Measurements from ENCODE around the gene MRPL58.
"Not testable (repeated sequence)": the region's sequence is repeated elsewhere in the genome, so short reads cannot be mapped to it uniquely, and the experiment has no call there.

Gene MRPL58

GRCh38 chr17:75012346-75013091 lies at the start of gene MRPL58:
MRPL58 (plus strand) TSS chr17:75012670; CDS start chr17:75012687, 17 bp downstream.
- DNase-seq = peak; percentile 81

GRCh38 chr17:74963656-74964055 lies 48.8 kb upstream of the MRPL58 start:
- DNase-seq = no peak

DNA sequence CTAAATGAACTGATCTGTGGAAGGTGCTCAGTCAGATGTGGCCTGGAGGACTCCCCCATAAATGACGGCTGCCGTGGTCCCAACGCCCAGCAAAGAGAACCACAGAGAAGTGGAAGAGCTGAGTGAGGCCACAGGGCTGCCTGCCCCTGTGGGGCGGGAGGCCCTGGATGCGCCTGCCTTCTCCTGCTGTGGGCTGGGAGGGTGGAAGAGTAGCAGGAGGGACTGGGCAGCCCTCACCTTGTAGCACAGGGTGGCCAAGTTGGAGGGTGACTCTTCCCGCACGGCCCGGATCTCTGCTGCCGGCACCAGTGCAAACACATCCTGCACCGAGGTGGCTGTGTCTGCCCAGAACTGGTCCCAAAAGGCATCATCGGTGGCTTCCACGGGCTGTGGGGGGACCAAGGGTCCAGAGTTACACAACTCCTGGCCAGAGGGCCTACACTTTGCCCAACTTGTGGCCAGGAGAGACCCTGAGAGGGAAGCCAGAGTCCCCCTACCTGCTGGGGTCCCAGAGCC lies 48.2 kb upstream of the MRPL58 start:
- no peak for DNase-seq

- DNase-seq = no peak
Observed at GRCh38 chr17:74964988-74965622, 47.4 kb upstream of the MRPL58 start.

DNA sequence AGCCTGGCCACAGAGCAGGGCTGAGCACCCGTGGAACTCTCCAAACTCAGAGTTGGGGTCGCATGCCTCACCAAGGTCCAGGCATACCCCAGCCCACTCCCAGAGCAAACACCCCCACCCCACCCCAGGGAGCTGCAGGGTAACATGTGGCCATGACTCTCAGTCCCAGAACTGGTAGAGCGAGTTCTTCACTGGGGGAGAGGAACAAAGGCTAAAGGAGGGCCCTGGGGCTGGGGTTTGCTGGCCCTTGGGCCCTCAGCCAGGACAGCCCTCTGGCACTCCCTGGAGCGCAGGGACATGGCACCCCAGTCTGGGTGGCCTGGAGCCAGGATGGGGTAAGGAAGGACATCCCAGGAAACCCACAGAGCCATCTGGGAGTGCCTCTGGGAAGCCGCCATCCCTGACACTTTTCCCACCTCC lies 44.1 kb upstream of the MRPL58 start:
- no peak for DNase-seq

- not testable (repeated sequence) for DNase-seq
Observed at GRCh38 chr17:74969501-74969900, 43.0 kb upstream of the MRPL58 start.

DNA sequence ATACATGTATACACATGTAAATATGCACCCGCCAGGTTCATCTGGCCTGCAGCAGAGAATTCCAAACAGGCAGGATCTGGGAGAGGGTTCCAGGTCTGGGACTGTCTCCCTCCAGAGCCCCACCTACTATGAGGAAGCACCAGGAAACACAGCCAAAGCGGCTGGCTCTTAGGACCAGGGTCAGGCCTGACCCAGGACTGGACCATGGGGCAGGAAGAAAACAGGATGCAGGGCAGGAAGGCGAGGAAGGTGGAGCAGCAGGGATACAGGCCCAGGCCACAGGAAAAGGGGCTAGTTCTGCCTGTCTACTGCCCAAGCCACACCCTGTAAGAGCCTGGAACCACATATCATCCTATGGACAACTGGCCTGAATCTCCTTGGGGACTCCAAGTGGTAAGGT lies 42.1 kb upstream of the MRPL58 start:
- no peak for DNase-seq

DNA sequence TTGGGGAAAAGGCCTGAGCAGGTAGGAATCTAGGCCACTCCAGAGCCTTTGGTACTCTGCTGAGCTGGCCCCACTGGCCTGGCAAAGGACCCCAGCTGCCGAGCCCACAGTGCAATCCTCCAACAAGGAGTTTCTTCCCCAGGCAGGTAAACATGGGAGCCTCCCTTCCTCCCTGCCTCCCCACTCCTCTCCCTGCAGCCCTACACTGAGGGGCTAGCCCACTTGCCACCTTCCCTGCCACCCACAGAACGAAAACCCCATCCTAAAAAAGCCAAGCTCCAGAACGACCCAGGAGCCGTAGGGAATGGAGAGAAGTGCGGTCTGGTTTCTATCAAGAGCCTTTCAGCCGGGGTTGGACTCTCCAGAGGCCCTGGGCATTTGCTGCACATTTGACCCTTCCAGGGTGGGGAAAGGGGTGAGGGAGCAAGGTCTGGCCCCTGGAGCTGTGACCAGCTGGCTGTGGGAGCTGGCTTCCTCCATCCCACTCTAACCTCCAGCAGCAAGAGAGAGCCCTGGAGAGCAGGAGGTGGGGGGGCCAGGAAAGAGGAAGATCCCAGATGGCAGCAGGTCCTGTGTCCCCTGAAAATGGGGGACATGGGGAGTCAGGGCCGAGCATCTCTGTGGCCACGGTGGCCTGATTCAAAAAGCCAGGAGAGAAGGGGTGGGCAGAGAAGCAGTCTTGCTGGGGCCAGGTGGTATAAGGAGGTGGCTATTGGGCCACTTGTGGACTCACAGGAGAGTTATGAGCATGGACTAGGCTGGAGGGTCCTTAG lies 41.2 kb upstream of the MRPL58 start:
- DNase-seq = no peak

GRCh38 chr17:74971842-74972106 lies 40.7 kb upstream of the MRPL58 start:
- DNase-seq = no peak

DNA sequence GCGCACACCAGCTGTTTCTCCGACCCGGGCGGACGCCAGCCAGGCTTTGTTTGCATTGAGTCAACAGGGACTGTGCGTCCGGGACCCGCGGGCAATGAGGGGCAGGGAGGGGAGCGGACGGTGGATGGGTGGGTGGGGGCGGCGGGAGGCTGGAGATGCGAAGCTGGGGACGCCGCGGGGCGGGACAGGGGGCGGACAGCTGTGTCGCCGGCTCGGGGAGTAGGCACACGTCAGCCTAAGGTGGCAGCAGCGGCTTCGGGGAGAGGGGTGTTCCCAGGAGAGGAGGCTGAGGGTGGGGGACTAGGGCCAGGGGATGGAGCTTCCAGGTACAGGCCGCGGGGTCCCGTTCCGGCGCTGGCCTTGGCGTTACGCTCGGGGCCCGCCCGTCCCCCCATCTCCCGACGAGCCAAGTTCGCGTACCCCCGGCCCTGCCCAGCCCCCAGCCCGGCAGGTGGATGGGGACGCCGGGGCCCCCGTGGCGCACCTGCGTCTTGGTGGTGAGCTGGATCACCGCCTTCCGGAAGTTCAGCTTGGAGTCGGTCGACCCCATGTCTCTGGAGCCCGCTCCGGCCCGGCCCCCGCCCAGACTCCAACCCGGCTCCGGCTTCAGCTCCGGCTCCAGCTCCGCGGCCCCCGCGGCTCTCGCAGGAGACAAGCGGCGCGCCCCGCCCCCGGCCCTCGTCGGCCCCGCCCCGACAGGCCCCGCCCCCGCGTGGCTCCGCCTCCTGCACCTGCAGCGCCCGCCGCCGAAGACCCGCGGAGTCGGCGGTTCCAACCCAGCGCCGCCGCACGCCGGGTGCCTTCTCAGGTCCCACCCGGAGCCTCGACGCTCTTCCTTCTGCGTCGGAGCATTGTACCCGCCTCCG lies 40.1 kb upstream of the MRPL58 start, which contains the start of gene HID1:
Gene HID1 (minus strand): TSS at position 653 of the 866 bp plus-strand sequence. CDS start 103 bp downstream, at position 550.
- DNase-seq = peak; percentile 82

GRCh38 chr17:74972973-74973328 lies 39.5 kb upstream of the MRPL58 start:
- DNase-seq = no peak

DNA sequence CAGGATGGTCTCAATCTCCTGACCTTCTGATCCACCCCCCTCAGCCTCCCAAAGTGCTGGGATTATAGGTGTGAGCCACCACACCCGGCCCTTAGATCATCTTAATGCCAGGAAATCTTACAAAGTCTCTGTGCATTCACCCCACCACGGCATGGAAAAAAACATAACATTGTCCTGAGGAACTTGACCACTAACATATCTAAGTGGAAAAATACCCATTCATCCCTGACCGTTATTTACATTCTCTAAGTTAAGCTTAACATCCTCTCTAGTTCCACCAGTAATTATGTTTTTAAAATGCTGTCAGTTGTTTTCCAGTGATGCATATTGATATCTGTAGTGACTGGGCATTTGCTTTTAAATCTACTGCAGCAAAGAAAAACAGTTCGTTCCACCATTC lies 36.5 kb upstream of the MRPL58 start:
- no peak for DNase-seq

- no peak for DNase-seq
Observed at GRCh38 chr17:74977802-74978201, 34.7 kb upstream of the MRPL58 start.

DNA sequence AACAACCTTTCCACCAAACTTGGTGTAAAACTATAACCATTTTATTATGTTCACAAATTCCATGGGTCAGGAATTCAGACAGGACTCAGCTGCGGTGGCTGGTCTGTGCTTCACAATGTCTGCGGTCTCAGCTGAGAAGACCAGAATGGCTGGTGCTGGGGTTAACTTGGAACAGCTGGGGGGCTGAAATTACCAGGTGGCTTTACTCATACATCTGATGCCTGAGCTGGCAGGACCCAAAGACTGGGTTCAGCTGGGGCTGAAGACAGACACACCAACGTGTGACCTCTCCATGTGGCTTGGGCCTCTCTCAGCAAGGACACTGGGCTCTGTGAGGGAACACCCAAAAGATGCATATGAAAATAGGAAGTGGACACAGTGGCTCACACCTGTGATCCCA lies 34.2 kb upstream of the MRPL58 start:
- no peak for DNase-seq

DNA sequence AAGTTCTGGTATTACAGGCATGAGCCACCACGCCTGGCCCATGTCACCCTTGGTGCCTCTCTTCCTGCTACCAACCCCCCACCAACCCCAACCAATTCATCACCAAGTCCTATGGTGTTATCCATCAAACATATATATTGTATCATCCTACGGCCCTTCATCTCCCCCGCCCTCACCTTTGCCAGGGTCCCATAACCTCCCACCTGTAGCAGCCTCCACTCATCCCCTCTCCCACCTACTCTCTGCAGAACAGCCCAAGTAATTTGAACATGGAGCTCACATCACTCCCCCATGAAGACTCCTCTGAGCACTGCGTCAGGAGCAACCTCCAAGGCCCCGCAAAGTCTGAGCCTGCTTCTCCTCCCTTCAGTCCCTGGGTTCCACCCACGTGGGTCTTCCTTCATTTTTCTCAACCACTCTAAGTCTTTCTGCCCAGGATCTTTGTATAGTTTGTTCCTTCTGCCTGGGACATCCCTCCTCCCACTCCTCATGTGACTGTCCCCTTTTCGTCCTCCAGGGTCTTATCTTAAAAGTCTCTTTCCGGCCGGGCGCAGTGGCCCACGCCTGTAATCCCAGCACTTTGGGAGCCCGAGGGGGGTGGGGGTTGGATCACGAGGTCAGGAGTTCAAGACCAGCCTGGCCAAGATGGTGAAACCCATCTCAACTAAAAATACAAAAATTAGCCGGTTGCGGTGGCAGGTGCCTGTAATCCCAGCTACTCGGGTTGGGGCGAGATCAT lies 32.9 kb upstream of the MRPL58 start:
- DNase-seq = no peak

GRCh38 chr17:74981318-74981978 lies 31.0 kb upstream of the MRPL58 start:
- no peak for DNase-seq

DNA sequence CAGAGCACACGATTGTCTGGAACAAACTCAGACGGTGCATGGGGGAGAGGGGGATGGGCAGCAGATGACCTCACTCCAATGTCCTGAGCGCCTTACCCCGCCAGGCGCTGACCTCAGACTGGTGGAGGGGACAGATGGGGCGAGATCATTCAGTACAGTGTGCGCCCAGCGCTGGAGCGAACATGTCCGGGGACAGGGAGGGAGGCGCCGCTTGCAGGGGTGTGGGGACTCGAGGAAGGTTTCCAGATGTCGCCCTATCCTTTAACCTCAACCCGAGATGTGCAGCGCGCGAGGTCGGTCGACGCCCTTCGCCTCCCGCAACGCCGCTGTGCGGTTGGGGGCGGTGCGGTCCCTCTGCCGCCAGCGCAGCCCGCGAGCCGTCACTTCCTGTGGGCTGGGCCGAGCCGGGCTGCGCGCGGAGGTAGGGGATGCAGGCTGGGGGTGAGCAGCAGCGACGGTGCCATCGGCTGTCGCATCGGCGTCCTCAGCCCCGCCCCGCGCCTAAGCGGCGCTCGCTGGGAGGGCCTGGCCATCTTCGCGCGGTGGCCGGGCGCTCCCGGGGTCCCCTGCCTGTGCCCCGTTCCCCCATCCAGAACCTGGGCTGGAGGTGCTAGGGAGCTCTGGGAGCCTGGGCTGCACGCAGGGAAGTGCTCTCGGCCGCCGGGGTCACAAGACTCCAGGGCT lies 30.3 kb upstream of the MRPL58 start:
- DNase-seq = peak; percentile 83

DNA sequence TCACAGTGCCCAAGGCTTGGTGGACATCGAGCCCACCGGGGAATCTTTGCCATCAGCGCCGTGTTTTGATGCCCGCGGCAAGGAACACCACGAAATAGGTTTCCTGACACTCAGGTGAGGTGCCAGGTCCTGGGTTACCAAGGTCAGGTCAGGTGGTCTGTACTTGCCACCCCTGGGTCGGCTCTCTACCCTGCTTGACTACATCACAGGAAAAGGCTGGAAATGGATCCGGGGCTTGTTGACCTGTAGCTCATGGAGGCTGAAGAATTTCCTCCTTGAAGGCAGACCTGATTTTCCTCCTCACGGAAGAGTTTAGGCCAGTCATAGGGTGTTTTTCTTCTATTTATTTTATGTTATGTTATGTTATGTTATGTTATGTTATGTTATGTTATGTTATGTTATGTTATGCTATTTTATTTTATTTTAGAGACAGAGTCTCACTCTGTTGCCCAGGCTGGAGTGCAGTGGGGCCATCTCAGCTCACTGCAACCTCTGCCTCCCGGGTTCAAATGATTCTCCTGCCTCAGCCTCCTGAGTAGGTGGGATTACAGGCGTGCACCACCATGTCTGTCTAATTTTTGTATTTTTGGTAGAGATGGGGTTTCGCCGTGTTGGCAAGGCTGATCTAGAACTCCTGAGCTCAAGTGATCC lies 29.7 kb upstream of the MRPL58 start:
- DNase-seq = not testable (repeated sequence)

GRCh38 chr17:74986206-74986576 lies 26.3 kb upstream of the MRPL58 start:
- DNase-seq = no peak

GRCh38 chr17:74987418-74987908 lies 25.0 kb upstream of the MRPL58 start, which contains the start of gene CDR2L:
CDR2L (plus strand) TSS chr17:74987632; CDS start chr17:74988044, 412 bp downstream.
- DNase-seq = peak; percentile 92
